ENCODE data around the gene GRM7.

GRCh38 chr3:7075901-7076300 is 215.0 kb downstream of the GRM7 start:
- no peak for TF ChIP-seq CTCF (IDR thresholded peaks at IDR 0.05)
- no peak for TF ChIP-seq POLR2A (IDR thresholded peaks at IDR 0.05)
- TF ChIP-seq EP300 (IDR thresholded peaks at IDR 0.05) = no peak
